Spleen (tissue), 7 donors: ENCODE results near the gene LPCAT2.

Source experiments
- POLR2A ChIP-seq, 3 donors: fragments of 450-650 bp; IDR thresholded peaks; one replicate each; pipeline ENCODE4 v1.5.1; 2017; ENCODE audit warnings: antibody characterized with exemption in 3 of 3, mild to moderate bottlenecking in 1 of 3
- POLR2AphosphoS5 ChIP-seq, 3 donors: sonication (generic); formaldehyde crosslinking; IDR thresholded peaks; one replicate each; pipeline ENCODE4 v1.5.1; 2017; ENCODE audit warnings: antibody characterized with exemption in 3 of 3
- TF ChIP-seq, protein P1 (sequence below), 11 experiments: fragments of 200-600 bp in 7 of 11; fragments of 450-650 bp in 4 of 11; sonication (generic) in 4 of 11; IDR thresholded peaks in 8 of 11; conservative IDR thresholded peaks in 3 of 11; 1 replicate in 7 of 11; 2 replicates in 4 of 11; pipeline versions ENCODE4 v1.4.0 to v1.8.0; 2016 to 2021; ENCODE audit warnings: antibody characterized with exemption in 11 of 11, inconsistent platforms in 4 of 11, mild to moderate bottlenecking in 1 of 11
- donor health status: DM: no; HTN: no; CAD: no; lungs with moderate emphysema.
- donor health status: DM: no; HTN: no; CAD: no.
- donor health status: DM: no; HTN: no; CAD: no.

DNA sequence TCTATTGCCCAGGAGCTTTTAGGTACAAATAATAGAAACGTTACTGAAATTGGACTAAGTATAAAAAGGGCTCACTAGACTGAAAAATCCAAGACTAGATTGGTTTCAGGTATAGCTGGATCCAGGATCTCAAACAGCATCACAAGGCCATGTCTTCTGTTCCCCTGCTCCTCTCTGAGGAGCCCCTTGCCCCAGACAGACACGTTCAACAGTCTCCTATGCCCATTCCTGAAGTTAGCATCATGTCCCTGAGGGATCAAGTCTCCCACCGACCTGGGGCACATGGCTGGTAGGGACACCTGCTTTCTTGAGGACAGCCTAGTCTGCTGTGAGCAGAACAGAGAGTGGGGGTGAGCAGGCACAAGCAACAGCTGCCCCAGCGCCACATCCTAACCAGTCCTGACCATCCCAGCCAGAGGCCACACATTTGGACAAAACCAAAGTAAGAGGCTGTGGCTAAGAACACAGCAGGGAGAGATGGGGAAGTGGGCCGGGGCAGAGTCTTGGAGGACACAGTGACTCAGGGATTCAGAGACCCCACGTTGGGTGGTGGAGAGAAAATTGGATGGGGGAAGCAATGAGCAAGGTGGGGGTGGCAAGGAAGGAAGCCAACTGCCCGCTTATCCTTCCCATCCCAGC is 40.4 kb upstream of the LPCAT2 start:
- TF ChIP-seq, protein P1, sequence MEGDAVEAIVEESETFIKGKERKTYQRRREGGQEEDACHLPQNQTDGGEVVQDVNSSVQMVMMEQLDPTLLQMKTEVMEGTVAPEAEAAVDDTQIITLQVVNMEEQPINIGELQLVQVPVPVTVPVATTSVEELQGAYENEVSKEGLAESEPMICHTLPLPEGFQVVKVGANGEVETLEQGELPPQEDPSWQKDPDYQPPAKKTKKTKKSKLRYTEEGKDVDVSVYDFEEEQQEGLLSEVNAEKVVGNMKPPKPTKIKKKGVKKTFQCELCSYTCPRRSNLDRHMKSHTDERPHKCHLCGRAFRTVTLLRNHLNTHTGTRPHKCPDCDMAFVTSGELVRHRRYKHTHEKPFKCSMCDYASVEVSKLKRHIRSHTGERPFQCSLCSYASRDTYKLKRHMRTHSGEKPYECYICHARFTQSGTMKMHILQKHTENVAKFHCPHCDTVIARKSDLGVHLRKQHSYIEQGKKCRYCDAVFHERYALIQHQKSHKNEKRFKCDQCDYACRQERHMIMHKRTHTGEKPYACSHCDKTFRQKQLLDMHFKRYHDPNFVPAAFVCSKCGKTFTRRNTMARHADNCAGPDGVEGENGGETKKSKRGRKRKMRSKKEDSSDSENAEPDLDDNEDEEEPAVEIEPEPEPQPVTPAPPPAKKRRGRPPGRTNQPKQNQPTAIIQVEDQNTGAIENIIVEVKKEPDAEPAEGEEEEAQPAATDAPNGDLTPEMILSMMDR (IDR thresholded peaks at IDR 0.05 in 8 of 11, conservative IDR thresholded peaks at IDR 0.05 in 3 of 11) = no peak
- TF ChIP-seq POLR2A (IDR thresholded peaks at IDR 0.05) = no peak
- TF ChIP-seq POLR2AphosphoS5 (IDR thresholded peaks at IDR 0.05) = no peak
